H1 (cell line): ENCODE results near the gene RUVBL1. TPM values are rescaled to one million over a fixed set of nuclear protein-coding genes. Genes with fewer than 3 reads are reported as not detected.

ENCODE experiments used
- CTCF ChIA-PET: fragments of 300-600 bp; sonication (Branson Sonifier 250); formaldehyde crosslinking; loops from one replicate; lab custom pipeline; 2021; ENCODE audit not compliant: partially characterized antibody; lab: Charles Lee
- POLR2A ChIA-PET: fragments of 300-600 bp; sonication (Branson Sonifier 250); formaldehyde crosslinking; loops from one replicate; lab custom pipeline; 2021; ENCODE audit warnings: inconsistent platforms; ENCODE audit not compliant: partially characterized antibody; lab: Charles Lee
- DNase-seq, 2 experiments: peaks; one replicate each; pipeline versions ENCODE4 v3.0.0 to v3.0.0-alpha.2; 2010 to 2022; ENCODE audit warnings: low spot score in 2 of 2, low read depth in 1 of 2, mixed read lengths in 1 of 2
- FAIRE-seq: peaks from 2 replicates; lab custom pipeline; 2011; peaks lifted over from hg19 to GRCh38; lab: Jason Lieb, UNC
- H2AFZ ChIP-seq: 2 replicates; pipeline ENCODE4 v1.8.1; 2012; ENCODE audit warnings: low read length, inconsistent platforms
- H2AK5ac ChIP-seq: 2 replicates; pipeline ENCODE4 v1.6.1; 2013; ENCODE audit warnings: low read depth, low read length
- H2BK120ac ChIP-seq: replicated peaks from 2 replicates; pipeline ENCODE3; 2013; ENCODE audit warnings: low read depth, low read length, inconsistent platforms
- H2BK12ac ChIP-seq: 2 replicates; pipeline ENCODE4 v1.6.1; 2013; ENCODE audit warnings: low read depth, low read length
- H2BK15ac ChIP-seq: 2 replicates; pipeline ENCODE4 v1.6.1; 2013; ENCODE audit warnings: low read length
- H2BK20ac ChIP-seq: 2 replicates; pipeline ENCODE4 v1.6.1; 2013; ENCODE audit warnings: low read length
- H2BK5ac ChIP-seq: 2 replicates; pipeline ENCODE4 v1.6.1; 2013; ENCODE audit warnings: low read depth, low read length
- H3K14ac ChIP-seq: 2 replicates; pipeline ENCODE4 v1.6.1; 2013; ENCODE audit warnings: inconsistent platforms; ENCODE audit not compliant: insufficient read length
- H3K18ac ChIP-seq: 2 replicates; pipeline ENCODE4 v1.6.1; 2013; ENCODE audit warnings: low read length; ENCODE audit errors: extremely low read depth
- H3K23ac ChIP-seq: 2 replicates; pipeline ENCODE4 v1.6.1; 2013; ENCODE audit warnings: inconsistent platforms; ENCODE audit not compliant: insufficient read length
- H3K23me2 ChIP-seq: 2 replicates; pipeline ENCODE4 v1.6.1; 2013; ENCODE audit warnings: low read depth, low read length
- H3K27ac ChIP-seq: 2 replicates; pipeline ENCODE4 v1.6.1; 2011; ENCODE audit warnings: low read depth, low read length, inconsistent platforms
- H3K27me3 ChIP-seq, 4 experiments: replicated peaks in 1 of 4; 1 replicate in 1 of 4; 2 replicates in 3 of 4; pipeline versions ENCODE4 v1.6.1 to v1.8.1; 2011 to 2013; ENCODE audit warnings: low read length in 3 of 4, mild to moderate bottlenecking in 3 of 4, inconsistent platforms in 2 of 4, mixed read lengths in 2 of 4, moderate library complexity in 1 of 4; ENCODE audit not compliant: control insufficient read depth in 3 of 4, insufficient read depth in 3 of 4; ENCODE audit errors: extremely low read depth in 1 of 4
- H3K36me3 ChIP-seq, 4 experiments: 2 replicates each; pipeline versions ENCODE4 v1.6.1 to v1.8.1; 2011 to 2013; ENCODE audit warnings: mild to moderate bottlenecking in 4 of 4, low read length in 3 of 4, moderate library complexity in 2 of 4, control low read depth in 1 of 4, inconsistent platforms in 1 of 4; ENCODE audit not compliant: insufficient read depth in 4 of 4, control insufficient read depth in 2 of 4
- H3K4ac ChIP-seq: replicated peaks from 2 replicates; pipeline ENCODE3; 2013; ENCODE audit warnings: low read length, low read depth, mixed read lengths, inconsistent platforms; ENCODE audit not compliant: insufficient read length
- H3K4me1 ChIP-seq, 4 experiments: replicated peaks in 1 of 4; 1 replicate in 1 of 4; 2 replicates in 3 of 4; pipeline versions ENCODE4 v1.6.1 to v1.8.1; 2011 to 2013; ENCODE audit warnings: low read length in 3 of 4, inconsistent platforms in 2 of 4, mixed read lengths in 1 of 4; ENCODE audit not compliant: insufficient read depth in 4 of 4, control insufficient read depth in 3 of 4
- H3K4me2 ChIP-seq, 2 experiments: 2 replicates each; pipeline versions ENCODE4 v1.6.1 to v1.8.1; 2011 to 2013; ENCODE audit warnings: low read depth in 2 of 2, low read length in 2 of 2, control low read depth in 1 of 2, inconsistent platforms in 1 of 2, mild to moderate bottlenecking in 1 of 2; ENCODE audit not compliant: insufficient read depth in 1 of 2
- H3K4me3 ChIP-seq, 4 experiments: fragments of 200-600, 300-600 bp in 1 of 4; sonication (generic), shearing (Covaris generic), sonication (Bioruptor Twin) in 1 of 4; 2 replicates each; pipeline versions ENCODE4 v1.5.1 to v1.8.1; 2011 to 2016; ENCODE audit warnings: low read length in 4 of 4, low read depth in 3 of 4, control low read depth in 2 of 4, inconsistent platforms in 2 of 4, mild to moderate bottlenecking in 2 of 4, mixed read lengths in 1 of 4, moderate library complexity in 1 of 4; ENCODE audit not compliant: insufficient read depth in 2 of 4; ENCODE audit errors: extremely low read depth in 1 of 4
- H3K56ac ChIP-seq: replicated peaks from 2 replicates; pipeline ENCODE3; 2013; ENCODE audit warnings: low read depth, mild to moderate bottlenecking, mixed read lengths, low read length, inconsistent platforms; ENCODE audit not compliant: insufficient read length
- H3K79me1 ChIP-seq: 2 replicates; pipeline ENCODE4 v1.6.1; 2013; ENCODE audit warnings: low read depth, low read length, control low read depth
- H3K79me2 ChIP-seq, 2 experiments: 2 replicates each; pipeline versions ENCODE4 v1.6.1 to v1.8.1; 2012 to 2013; ENCODE audit warnings: low read length in 2 of 2, mild to moderate bottlenecking in 2 of 2, inconsistent platforms in 1 of 2; ENCODE audit not compliant: insufficient read depth in 2 of 2, control insufficient read depth in 1 of 2
- H3K9ac ChIP-seq, 4 experiments: replicated peaks in 1 of 4; 1 replicate in 1 of 4; 2 replicates in 3 of 4; pipeline versions ENCODE4 v1.6.1 to v1.8.1; 2011 to 2013; ENCODE audit warnings: low read depth in 3 of 4, low read length in 3 of 4, control low read depth in 2 of 4, mild to moderate bottlenecking in 2 of 4, moderate library complexity in 2 of 4, inconsistent platforms in 1 of 4; ENCODE audit errors: extremely low read depth in 1 of 4
- H3K9me3 ChIP-seq, 2 experiments: 2 replicates each; pipeline versions ENCODE4 v1.6.1 to v1.8.1; 2012 to 2013; ENCODE audit warnings: mild to moderate bottlenecking in 2 of 2, moderate library complexity in 2 of 2, control low read depth in 1 of 2, inconsistent platforms in 1 of 2, low read depth in 1 of 2, low read length in 1 of 2, mixed read lengths in 1 of 2; ENCODE audit not compliant: insufficient read depth in 2 of 2
- H4K20me1 ChIP-seq, 2 experiments: replicated peaks in 1 of 2; 2 replicates each; pipeline versions ENCODE3 to v1.8.1; 2011 to 2013; ENCODE audit warnings: inconsistent platforms in 2 of 2, low read length in 2 of 2, mild to moderate bottlenecking in 1 of 2; ENCODE audit not compliant: insufficient read depth in 2 of 2, control insufficient read depth in 1 of 2
- H4K5ac ChIP-seq: 2 replicates; pipeline ENCODE4 v1.6.1; 2013; ENCODE audit warnings: low read length, low read depth, mixed read lengths, inconsistent platforms; ENCODE audit not compliant: insufficient read length
- H4K8ac ChIP-seq: 2 replicates; pipeline ENCODE4 v1.8.0; 2013; ENCODE audit warnings: mild to moderate bottlenecking, moderate library complexity, low read length, inconsistent platforms; ENCODE audit not compliant: insufficient read depth; ENCODE audit errors: extremely low read depth
- H4K91ac ChIP-seq: replicated peaks from 2 replicates; pipeline ENCODE3; 2013; ENCODE audit warnings: low read length, mixed read lengths, inconsistent platforms; ENCODE audit not compliant: insufficient read length
- FOSL1 ChIP-seq: IDR thresholded peaks from 2 replicates; pipeline ENCODE4 v1.6.1; 2011; ENCODE audit warnings: mild to moderate bottlenecking, low read depth, low read length, moderate library complexity; ENCODE audit not compliant: insufficient read depth
- GTF2F1 ChIP-seq: IDR thresholded peaks from 2 replicates; pipeline ENCODE4 v1.6.1; 2012; ENCODE audit warnings: low read depth, low read length, improper control_type of control experiment, borderline replicate concordance
- RXRA ChIP-seq: IDR thresholded peaks from 2 replicates; pipeline ENCODE4 v1.6.1; 2011; ENCODE audit warnings: low read depth, mild to moderate bottlenecking, low read length, moderate library complexity; ENCODE audit not compliant: insufficient read depth
- SP1 ChIP-seq: IDR thresholded peaks from 2 replicates; pipeline ENCODE4 v1.6.1; 2011; ENCODE audit warnings: low read depth, low read length
- WGBS, 2 experiments: shearing (Covaris generic) in 1 of 2; methylation state at CpG; one replicate each; pipeline versions ENCODE4 v1.1.6 to v1.1.7; 2013 to 2015; ENCODE audit warnings: low lambda C conversion rate in 2 of 2, mixed read lengths in 2 of 2, inconsistent platforms in 1 of 2, low coverage in 1 of 2, missing lambda C conversion rate in 1 of 2; ENCODE audit not compliant: insufficient replicate concordance in 2 of 2, insufficient coverage in 1 of 2, insufficient read length in 1 of 2; ENCODE audit errors: extremely low coverage in 1 of 2, missing lambda C conversion rate in 1 of 2; 5-methylcytosine and 5-hydroxymethylcytosine counted together
- polyA plus RNA-seq, 7 experiments: library from polyadenylated mRNA; depleted of rRNA in 3 of 7; stranded (reverse) in 5 of 7; unstranded in 2 of 7; fragments of >200 nt in 5 of 7; fragments of 200-250 nt in 2 of 7; gene quantifications; 1 replicate in 5 of 7; 2 replicates in 1 of 7; 4 replicates in 1 of 7; pipeline versions ENCODE4 v1.2.1 to v1.2.3, GENCODE V29; 2011 to 2013; ENCODE audit warnings: missing spikeins in 2 of 7, mixed read lengths in 2 of 7
- total RNA-seq: library from RNA; stranded (reverse); fragmentation: NEBNext Ultra II Directional; extraction: Animal tissue kit (Norgen Biotek cat#: 25700); gene quantifications from 2 replicates; pipeline ENCODE4 v1.2.1, GENCODE V29; 2021

Gene RUVBL1
- total and polyA plus RNA-seq, 2 of the 8 experiments (the other 6 are each of a cell fraction or from before 2014, with no cell fraction given), result 112 to 135 TPM

- CTCF ChIA-PET, result interaction anchor here (0.9 to 1.9 kb wide), 2 partner anchors 8 to 17 kb away, joined by 3 to 7 read pairs; no protein-coding TSS in a partner anchor
Observed at GRCh38 chr3:128103136-128103676, 20.4 kb downstream of the RUVBL1 start.

More at GRCh38 chr3:128103136-128103676, 20.4 kb downstream of the RUVBL1 start:
- H4K20me1 ChIP-seq, result peaks cover 0 to 8% of the 10 kb centered on the region in 2 experiments
- H3K23ac ChIP-seq, result no peak overlapping the region
- POLR2A ChIA-PET, result interaction anchor here (1.0 to 1.9 kb wide), 2 partner anchors 8 to 20 kb away, joined by 3 to 5 read pairs; partner anchors contain the start of gene RUVBL1
- H2BK20ac ChIP-seq, result no peak overlapping the region
- H3K4me3 ChIP-seq, result no peak overlapping the region
- no peak overlapping the region for H4K8ac ChIP-seq
- WGBS, 2 experiments, result 89% methylated on average over 5 of the region's 5 CpGs; no CpG with 5 or more reads in 1 of the 2 experiments
- no peak overlapping the region for H2AFZ ChIP-seq
- H3K27ac ChIP-seq, result no peak overlapping the region
- H3K23me2 ChIP-seq, result no peaks in the 10 kb centered on the region
- H2BK12ac ChIP-seq, result no peak overlapping the region
- H3K18ac ChIP-seq, result no peak overlapping the region
- H4K5ac ChIP-seq, result no peak overlapping the region
- FAIRE-seq (no peak), DNase-seq (no peak)
- no peak overlapping the region for H2AK5ac ChIP-seq
- no peak overlapping the region for H3K56ac ChIP-seq
- no peak overlapping the region for H3K14ac ChIP-seq
- no peak overlapping the region for H3K4ac ChIP-seq
- no peak overlapping the region for H4K91ac ChIP-seq
- H3K79me2 ChIP-seq, result peaks cover 0 to 27% of the 10 kb centered on the region in 2 experiments; a peak in 2 of 4 replicates
- TF ChIP-seq FOSL1, result no peak
- TF ChIP-seq RXRA, result no peak
- TF ChIP-seq SP1, result no peak
- TF ChIP-seq GTF2F1, result no peak
- peaks cover 11% of the 10 kb centered on the region for H3K79me1 ChIP-seq
- no peak overlapping the region for H3K4me2 ChIP-seq
- H2BK5ac ChIP-seq, result no peak overlapping the region
- no peak overlapping the region for H3K9ac ChIP-seq
- no peak overlapping the region for H2BK120ac ChIP-seq
- no peak overlapping the region for H2BK15ac ChIP-seq
- H3K27me3 ChIP-seq, result no peaks in the 10 kb centered on the region
- H3K36me3 ChIP-seq, result peaks cover 20 to 83% (median 46%) of the 10 kb centered on the region in 4 experiments
- H3K9me3 ChIP-seq, result no peaks in the 10 kb centered on the region
- peaks cover 5 to 18% (median 9%) of the 10 kb centered on the region in 4 experiments for H3K4me1 ChIP-seq
